D721Med (cell line): ENCODE measurements around the gene PGLYRP2.
"Not testable (repeated sequence)": the region's sequence is repeated elsewhere in the genome, so short reads cannot be mapped to it uniquely, and the experiment has no call there.

Experiments
- DNase-seq: peaks from one replicate; pipeline ENCODE4 v3.0.0; 2011; ENCODE audit warnings: low spot score; ENCODE audit not compliant: insufficient read length
- FAIRE-seq: peaks from 2 replicates; lab custom pipeline; 2011; peaks lifted over from hg19 to GRCh38; lab: Jason Lieb, UNC
- CTCF ChIP-seq: IDR thresholded peaks from 2 replicates; pipeline ENCODE4 v1.5.1; 2012; ENCODE audit warnings: mild to moderate bottlenecking, control low read depth; ENCODE audit not compliant: insufficient read depth; ENCODE audit errors: missing control alignments

Gene PGLYRP2

GRCh38 chr19:15516363-15516762 is 37.1 kb upstream of the PGLYRP2 start:
- FAIRE-seq (no peak), DNase-seq (no peak)
- no peak for TF ChIP-seq CTCF

DNA sequence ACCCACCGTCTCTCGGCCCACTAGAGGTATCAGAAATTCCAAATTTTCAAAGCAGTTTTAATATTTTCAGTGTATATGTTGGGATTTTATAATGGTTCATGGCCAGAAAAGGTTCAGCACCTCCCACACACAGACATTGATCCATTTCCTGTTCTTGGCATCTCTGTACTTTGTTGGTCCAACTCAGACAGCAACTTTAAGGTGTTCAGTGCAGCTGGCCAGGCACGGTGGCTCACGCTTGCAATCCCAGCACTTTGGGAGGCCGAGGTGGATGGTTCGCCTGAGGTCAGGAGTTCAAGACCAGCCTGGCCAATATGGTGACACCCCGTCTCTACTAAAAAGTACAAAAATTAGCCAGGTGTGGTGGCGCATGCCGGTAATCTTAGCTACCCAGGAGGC is 35.9 kb upstream of the PGLYRP2 start:
- not testable (repeated sequence) for DNase-seq, FAIRE-seq

DNA sequence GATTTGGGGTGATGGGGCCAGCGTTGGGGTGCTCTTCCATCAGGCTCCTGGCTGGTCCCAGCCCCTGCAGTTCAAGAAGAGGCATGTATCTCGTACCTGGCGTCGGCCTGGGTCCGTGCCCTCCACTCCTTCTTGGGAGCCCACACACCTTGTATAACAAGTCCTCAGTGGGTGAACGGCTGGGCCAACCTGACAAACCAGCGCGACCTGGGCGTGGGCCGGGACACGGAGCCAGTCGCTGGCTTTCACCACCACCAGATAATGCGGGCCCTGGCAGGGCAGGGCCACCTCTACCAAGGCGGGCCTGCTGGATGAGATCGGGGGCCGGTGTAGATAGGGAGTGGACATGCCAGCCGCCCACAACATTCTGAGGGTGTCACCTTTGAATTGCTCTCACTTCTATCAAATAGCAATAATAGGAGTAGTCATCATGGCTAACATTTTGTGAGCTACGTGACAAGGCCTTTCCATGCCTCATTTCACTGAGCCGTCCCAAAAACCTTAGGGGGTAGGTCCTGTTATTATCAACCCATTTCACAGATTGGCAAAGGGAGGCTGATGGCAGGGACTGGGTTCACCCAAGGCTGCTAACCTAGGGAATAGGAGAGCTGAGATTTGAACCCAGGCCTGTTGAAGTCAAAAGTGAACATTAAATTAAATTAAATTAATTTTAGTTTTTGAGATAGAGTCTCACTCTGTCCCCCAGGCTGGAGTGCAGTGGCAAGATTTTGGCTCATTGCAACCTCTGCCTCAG is 32.5 kb upstream of the PGLYRP2 start:
- FAIRE-seq (no peak), DNase-seq (no peak)
- no peak for TF ChIP-seq CTCF

- no peak for FAIRE-seq
- DNase-seq, result no peak
- TF ChIP-seq CTCF, result no peak
Observed at GRCh38 chr19:15508035-15508710, 28.9 kb upstream of the PGLYRP2 start, which contains the start of gene CYP4F22. Gene CYP4F22, plus strand, starts transcription at chr19:15508525. Its CDS starts 16,812 bp downstream, at chr19:15525337.

GRCh38 chr19:15507068-15508034 is 28.1 kb upstream of the PGLYRP2 start:
- TF ChIP-seq CTCF, result no peak
- no peak for FAIRE-seq
- no peak for DNase-seq

- FAIRE-seq (no peak), DNase-seq (no peak)
- TF ChIP-seq CTCF, result no peak
Observed at GRCh38 chr19:15506074-15506571, 26.8 kb upstream of the PGLYRP2 start.

- no peak for TF ChIP-seq CTCF
- FAIRE-seq, result no peak
- DNase-seq, result no peak
Observed at GRCh38 chr19:15502264-15502663, 23.0 kb upstream of the PGLYRP2 start.
